ENCODE data around the gene RAPGEF4.
A peak's percentile ranks its signal among the peaks of the same experiment; 100 is the strongest.
"Not testable (repeated sequence)": the region's sequence is repeated elsewhere in the genome, so short reads cannot be mapped to it uniquely, and the experiment has no call there.

The RAPGEF4 gene

GRCh38 chr2:173001664-173002604 is 266.3 kb downstream of the RAPGEF4 start:
- no peak for DNase-seq

- no peak for DNase-seq
Measured at GRCh38 chr2:173002751-173003541, 267.3 kb downstream of the RAPGEF4 start.

- DNase-seq = no peak
Measured at GRCh38 chr2:173008786-173009185, 273.1 kb downstream of the RAPGEF4 start.

GRCh38 chr2:173010233-173010632 is 274.6 kb downstream of the RAPGEF4 start:
- DNase-seq = no peak

GRCh38 chr2:173016451-173016850 is 280.8 kb downstream of the RAPGEF4 start:
- DNase-seq = no peak

- no peak for DNase-seq
Measured at GRCh38 chr2:173017646-173018420, 282.2 kb downstream of the RAPGEF4 start.

GRCh38 chr2:173019755-173020154 is 284.1 kb downstream of the RAPGEF4 start:
- DNase-seq = no peak

GRCh38 chr2:173021939-173022371 is 286.3 kb downstream of the RAPGEF4 start:
- DNase-seq = no peak

- no peak for DNase-seq
Measured at GRCh38 chr2:173023718-173024117, 288.1 kb downstream of the RAPGEF4 start.

GRCh38 chr2:173026479-173026878 is 290.8 kb downstream of the RAPGEF4 start:
- no peak for DNase-seq

GRCh38 chr2:173027181-173028128 is 291.8 kb downstream of the RAPGEF4 start:
- DNase-seq = peak; percentile 55

GRCh38 chr2:173028141-173028540 is 292.5 kb downstream of the RAPGEF4 start:
- DNase-seq = no peak

GRCh38 chr2:173028671-173029070 is 293.0 kb downstream of the RAPGEF4 start:
- no peak for DNase-seq

GRCh38 chr2:173030561-173031490 is 295.2 kb downstream of the RAPGEF4 start:
- no peak for DNase-seq

GRCh38 chr2:173032032-173032431 is 296.4 kb downstream of the RAPGEF4 start:
- no peak for DNase-seq

- no peak for DNase-seq
Measured at GRCh38 chr2:173033084-173033483, 297.4 kb downstream of the RAPGEF4 start.

GRCh38 chr2:173034143-173034542 is 298.5 kb downstream of the RAPGEF4 start:
- no peak for DNase-seq

- no peak for DNase-seq
Measured at GRCh38 chr2:173037245-173038120, 301.8 kb downstream of the RAPGEF4 start.

- DNase-seq = not testable (repeated sequence)
Measured at GRCh38 chr2:173038257-173038656, 302.6 kb downstream of the RAPGEF4 start.

All from right kidney (tissue), 1 donor.